ENCODE results near the gene RTTN. TPM values are rescaled to one million over a fixed set of nuclear protein-coding genes. Genes with fewer than 3 reads are reported as not detected.
"Not testable (repeated sequence)": the region's sequence is repeated elsewhere in the genome, so short reads cannot be mapped to it uniquely, and the experiment has no call there.

The RTTN gene
- polyA plus RNA-seq, 3 donors = 16.4 to 20.2 (median 19.0) TPM

DNA sequence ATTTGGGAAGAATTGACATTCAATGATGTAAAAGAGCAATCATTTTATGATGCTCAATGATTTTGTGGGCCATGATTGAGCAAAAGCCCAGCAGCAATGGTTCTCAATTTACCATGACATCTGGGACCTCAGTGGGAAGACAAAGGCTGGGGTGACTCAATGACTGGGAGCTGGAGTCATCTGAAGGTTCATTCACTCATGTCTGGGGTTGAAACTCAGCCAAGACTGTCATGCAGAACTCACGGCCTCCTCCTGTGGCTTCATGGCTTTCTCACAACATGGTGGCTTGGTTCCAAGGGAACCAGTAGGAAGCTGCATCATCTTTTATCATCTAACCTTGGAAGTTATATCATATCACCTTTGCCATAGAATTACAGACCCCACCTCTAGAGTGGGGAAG lies 212.7 kb downstream of the RTTN start:
- no peak for DNase-seq (ENCODE audit: low read depth in 3 of 3, low spot score in 2 of 3)

DNA sequence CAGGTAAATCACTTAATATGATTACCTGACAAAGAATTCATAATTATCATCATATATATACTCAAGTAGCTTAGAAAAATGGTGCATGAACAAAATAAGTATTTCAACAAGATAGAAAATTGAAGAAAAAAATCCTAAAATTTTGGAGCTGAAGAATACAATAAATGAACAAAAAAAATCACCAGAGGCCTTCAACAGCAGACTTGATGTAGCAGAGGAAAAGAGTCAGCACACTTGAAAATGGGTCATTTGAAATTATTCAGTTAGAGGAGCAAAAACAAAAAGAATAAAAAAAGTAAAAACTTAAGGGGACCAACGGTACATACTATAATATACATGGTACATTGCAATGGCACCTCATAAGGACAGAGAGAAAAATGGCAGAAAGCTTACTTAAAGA lies 217.6 kb downstream of the RTTN start:
- no peak for DNase-seq (ENCODE audit: low read depth in 3 of 3, low spot score in 2 of 3)

- no peak for DNase-seq (ENCODE audit: low read depth in 3 of 3, low spot score in 2 of 3)
Observed at GRCh38 chr18:69985239-69985638, 220.2 kb downstream of the RTTN start.

DNA sequence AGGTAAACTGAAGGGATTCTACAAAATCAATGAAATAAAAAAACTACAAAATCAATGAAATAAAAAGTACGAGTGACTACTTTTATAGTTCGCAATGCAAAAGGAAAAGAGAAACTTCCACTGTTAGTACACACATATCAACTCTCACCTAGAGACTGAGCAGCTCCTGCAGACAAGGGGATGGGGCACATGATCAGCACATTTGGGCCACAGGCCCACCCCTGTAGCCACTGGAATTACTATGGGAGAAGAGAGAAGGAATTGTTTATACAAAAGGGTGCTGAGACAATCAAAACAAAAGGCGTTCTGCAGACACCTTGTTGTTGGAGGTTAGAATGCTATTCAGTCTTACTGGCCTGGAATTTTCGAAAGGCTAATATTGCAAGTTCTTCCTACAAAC lies 223.1 kb downstream of the RTTN start:
- DNase-seq (ENCODE audit: low read depth in 3 of 3, low spot score in 2 of 3) = no peak

DNA sequence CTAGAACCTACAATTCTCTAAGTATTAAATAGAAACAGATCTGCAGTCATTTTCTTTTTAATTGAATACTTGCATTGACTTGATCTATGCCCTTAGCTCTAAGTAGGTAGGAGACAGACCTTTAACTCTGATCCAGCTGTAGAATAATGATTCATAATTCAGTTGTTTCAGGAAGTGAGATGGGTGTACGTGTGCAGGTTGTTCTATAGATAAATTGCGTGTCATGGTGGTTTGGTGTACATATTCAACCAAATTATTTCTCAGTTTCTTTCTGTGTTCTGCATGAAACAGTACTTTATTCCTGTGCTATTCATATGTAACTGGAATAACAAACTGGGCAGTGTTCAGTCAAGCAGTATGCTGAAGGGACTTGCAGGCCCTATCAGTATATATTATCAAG lies 223.5 kb downstream of the RTTN start:
- no peak for DNase-seq (ENCODE audit: low read depth in 3 of 3, low spot score in 2 of 3)

GRCh38 chr18:69980982-69981804 lies 224.3 kb downstream of the RTTN start:
- DNase-seq (ENCODE audit: low read depth in 3 of 3, low spot score in 2 of 3) = no peak

GRCh38 chr18:69980509-69980908 lies 225.0 kb downstream of the RTTN start:
- no peak for DNase-seq (ENCODE audit: low read depth in 3 of 3, low spot score in 2 of 3)

DNA sequence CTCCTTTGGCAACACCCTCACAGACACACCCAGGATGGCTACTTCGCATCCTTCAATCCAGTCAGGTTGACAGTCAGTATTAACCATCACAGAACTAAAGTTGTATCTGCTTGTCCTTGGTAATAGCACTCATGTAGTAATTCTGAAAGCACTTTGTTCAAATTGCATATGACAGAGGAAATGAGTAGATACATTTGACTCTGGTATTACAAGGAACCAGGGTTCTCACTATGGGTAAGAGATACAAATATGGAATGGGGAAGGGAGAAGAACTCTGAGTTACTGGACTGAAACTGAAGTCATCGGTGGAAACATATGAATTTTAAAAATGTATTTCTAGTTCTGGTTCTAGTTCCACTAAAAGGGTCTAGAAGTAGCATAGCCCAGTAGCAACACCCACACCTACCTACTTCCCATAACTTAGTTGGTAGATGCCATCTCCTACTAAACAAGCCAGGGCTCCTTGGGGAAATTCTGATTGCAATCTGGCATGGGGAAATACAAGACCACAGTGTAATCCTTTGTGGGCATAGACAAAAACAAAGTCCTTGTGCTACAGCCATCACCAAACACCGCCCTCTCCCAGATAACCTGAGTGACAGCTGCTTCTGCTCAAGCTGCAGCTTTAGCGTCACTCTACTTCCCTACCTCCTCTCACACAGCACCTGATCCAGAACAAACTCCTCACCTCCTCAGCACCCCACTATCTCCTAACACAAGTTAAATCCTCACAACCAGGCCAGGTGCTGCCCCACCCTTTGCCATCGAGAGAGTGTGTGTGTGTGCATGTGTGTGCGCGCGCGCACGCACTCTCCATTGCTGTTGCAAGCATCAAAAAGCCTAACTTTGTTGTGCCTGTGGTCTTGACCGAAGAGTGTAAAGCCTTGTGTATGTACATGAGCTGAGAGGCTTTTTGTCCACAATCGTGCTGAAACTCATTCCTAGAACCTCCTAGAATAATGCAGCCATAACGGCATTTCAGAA lies 226.5 kb downstream of the RTTN start:
- DNase-seq (ENCODE audit: low read depth in 3 of 3, low spot score in 2 of 3) = no peak

- not testable (repeated sequence) for DNase-seq (ENCODE audit: low read depth in 3 of 3, low spot score in 2 of 3)
Observed at GRCh38 chr18:69975294-69975693, 230.2 kb downstream of the RTTN start.

- no peak for DNase-seq (ENCODE audit: low read depth in 3 of 3, low spot score in 2 of 3)
Observed at GRCh38 chr18:69974365-69974764, 231.1 kb downstream of the RTTN start.

GRCh38 chr18:69969491-69969890 lies 236.0 kb downstream of the RTTN start:
- DNase-seq (ENCODE audit: low read depth in 3 of 3, low spot score in 2 of 3) = no peak

DNA sequence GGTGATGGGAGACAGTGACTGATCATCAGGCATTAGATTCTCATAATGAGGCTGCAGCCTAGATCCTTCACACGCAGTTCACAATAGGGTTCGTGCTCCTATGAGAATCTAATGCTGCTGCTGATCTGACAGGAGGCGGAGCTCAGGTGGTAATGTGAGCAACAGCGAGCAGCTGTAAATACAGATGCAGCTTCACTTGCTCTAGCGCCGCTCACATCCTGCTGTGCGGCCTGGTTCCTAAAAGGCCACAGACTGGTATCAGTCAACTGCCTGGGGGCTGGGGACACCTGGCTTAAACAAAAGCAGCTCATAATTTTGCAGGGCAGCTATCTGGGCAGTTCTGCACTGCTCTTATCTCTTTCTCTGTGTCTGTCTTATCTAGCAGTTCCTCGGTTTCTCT lies 237.4 kb downstream of the RTTN start:
- DNase-seq (ENCODE audit: low read depth in 3 of 3, low spot score in 2 of 3) = no peak

GRCh38 chr18:69963196-69963595 lies 242.3 kb downstream of the RTTN start:
- no peak for DNase-seq (ENCODE audit: low read depth in 3 of 3, low spot score in 2 of 3)

GRCh38 chr18:69961718-69962117 lies 243.8 kb downstream of the RTTN start:
- no peak for DNase-seq (ENCODE audit: low read depth in 3 of 3, low spot score in 2 of 3)

DNA sequence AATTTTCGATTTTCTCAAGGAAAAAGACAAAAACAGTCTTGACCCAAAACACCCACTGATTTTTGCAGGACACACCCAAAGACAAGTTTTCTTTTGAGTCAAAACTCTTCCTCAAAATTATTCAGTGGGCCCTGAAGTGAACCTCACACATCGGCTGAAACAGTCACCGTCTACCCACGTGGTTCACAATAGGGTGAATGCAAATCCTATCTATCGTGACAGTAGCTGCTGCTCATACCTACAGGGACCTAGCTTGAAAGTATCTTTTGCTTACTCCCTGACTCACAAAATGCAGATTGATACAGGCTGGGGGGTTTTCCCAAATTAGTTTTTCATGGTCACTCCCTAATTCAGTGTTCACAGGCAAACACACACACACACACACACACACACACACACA lies 247.1 kb downstream of the RTTN start:
- no peak for DNase-seq (ENCODE audit: low read depth in 3 of 3, low spot score in 2 of 3)

- DNase-seq (ENCODE audit: low read depth in 3 of 3, low spot score in 2 of 3) = no peak
Observed at GRCh38 chr18:69957747-69958146, 247.7 kb downstream of the RTTN start.

DNA sequence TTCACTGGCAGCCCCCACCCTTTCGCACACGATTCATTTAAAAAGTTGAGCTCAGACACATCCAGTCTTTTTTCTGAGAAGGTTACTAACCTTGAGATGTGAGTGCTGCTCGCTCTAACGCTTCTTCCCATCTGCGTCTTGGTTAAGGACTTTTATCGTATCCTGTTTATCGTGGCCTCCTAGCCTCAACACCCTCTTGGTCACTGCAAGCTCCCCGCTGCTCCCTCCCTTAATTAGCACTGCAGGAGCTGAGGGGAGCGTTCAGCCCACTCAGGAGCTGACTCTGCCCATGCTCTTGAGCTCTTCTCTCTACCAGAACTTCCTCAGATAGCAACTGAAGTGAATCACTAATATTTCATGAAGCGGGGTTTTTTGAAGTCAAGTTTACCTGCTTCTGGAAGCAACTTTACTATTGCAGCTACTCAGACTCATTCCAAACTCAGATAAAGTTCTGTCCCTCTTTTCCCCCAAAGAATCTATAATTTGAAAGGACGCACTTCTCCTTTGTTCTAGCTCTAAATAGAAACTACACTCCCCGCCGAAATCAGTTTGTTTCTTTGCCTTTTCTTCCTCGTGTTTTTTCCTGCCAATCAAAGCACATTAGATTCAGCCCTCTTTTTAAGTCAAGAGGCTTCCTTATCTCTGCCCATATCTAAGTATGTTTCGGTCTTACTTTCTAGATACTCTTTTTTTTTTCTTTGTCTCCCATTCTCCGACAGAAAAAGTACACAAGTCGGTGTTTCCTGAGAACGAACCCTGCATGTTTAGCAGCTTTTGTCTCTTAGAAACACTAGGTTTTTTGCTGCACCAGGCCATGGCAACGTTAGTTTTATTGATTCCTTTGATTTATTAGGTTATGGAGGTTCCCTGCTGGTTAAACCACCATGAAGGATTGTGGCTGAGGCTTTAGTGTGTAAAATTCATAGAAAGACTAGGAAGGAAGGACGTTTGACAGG lies 248.5 kb downstream of the RTTN start:
- DNase-seq (ENCODE audit: low read depth in 3 of 3, low spot score in 2 of 3) = no peak

- peak in 1 of 3 donors; percentile 25 for DNase-seq (ENCODE audit: low read depth in 3 of 3, low spot score in 2 of 3)
Observed at GRCh38 chr18:69956057-69956456, 249.4 kb downstream of the RTTN start.

GRCh38 chr18:69954719-69955480 lies 250.6 kb downstream of the RTTN start:
- peak in 1 of 3 donors; percentile 25 for DNase-seq (ENCODE audit: low read depth in 3 of 3, low spot score in 2 of 3)

- no peak for DNase-seq (ENCODE audit: low read depth in 3 of 3, low spot score in 2 of 3)
Observed at GRCh38 chr18:69953191-69953590, 252.3 kb downstream of the RTTN start.
